ENCODE measurements around the gene SAMD7.

SAMD7 gene

DNA sequence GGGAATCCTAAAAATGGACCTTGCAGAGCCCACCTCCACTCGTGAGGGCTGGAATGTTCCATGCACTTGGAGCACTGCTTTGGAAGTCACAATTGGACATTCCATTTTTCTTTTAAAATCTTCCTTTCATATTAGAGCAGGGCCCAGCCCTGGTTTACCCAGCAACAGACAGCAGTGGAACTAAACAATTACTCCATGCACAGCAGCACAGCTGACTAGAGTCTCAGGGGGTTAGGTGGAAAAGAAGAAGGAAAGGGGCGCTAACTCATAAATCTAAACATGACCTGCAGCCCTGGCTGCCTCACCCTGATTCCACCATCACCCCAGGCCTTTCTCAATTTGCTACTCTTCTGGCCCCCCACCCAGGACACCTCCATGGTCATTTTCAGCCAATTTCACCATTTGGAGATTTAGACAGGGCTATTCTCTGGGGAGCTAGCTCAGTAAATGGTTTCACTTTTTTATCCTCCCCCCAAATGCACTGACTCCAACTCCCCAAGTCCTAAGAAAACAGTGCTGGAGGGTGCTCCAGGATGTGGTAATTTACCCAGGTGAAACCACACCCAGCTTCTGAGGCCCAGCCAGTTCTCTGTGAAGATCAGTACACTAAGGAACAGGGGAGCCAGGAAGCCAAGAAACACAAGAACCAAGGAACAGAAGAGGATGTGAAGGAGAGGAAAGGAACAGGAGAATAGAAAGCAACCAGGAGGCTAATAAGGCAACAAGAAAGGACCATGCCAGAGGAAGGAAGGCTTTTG is 40.1 kb upstream of the SAMD7 start:
- TF ChIP-seq, protein P1, sequence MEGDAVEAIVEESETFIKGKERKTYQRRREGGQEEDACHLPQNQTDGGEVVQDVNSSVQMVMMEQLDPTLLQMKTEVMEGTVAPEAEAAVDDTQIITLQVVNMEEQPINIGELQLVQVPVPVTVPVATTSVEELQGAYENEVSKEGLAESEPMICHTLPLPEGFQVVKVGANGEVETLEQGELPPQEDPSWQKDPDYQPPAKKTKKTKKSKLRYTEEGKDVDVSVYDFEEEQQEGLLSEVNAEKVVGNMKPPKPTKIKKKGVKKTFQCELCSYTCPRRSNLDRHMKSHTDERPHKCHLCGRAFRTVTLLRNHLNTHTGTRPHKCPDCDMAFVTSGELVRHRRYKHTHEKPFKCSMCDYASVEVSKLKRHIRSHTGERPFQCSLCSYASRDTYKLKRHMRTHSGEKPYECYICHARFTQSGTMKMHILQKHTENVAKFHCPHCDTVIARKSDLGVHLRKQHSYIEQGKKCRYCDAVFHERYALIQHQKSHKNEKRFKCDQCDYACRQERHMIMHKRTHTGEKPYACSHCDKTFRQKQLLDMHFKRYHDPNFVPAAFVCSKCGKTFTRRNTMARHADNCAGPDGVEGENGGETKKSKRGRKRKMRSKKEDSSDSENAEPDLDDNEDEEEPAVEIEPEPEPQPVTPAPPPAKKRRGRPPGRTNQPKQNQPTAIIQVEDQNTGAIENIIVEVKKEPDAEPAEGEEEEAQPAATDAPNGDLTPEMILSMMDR (IDR thresholded peaks at IDR 0.05) = no peak
- H3K4me1 ChIP-seq = no peaks in the 10 kb centered on the region
- H3K79me2 ChIP-seq = no peaks in the 10 kb centered on the region
- H3K9ac ChIP-seq = no peak overlapping the region
- H3K4me3 ChIP-seq (ENCODE audit: low read depth, low read length) = no peak overlapping the region
- no peak overlapping the region for H2AFZ ChIP-seq
- H3K27ac ChIP-seq = no peak overlapping the region
- H3K36me3 ChIP-seq (ENCODE audit: control insufficient read depth, insufficient read depth, low read length) = no peaks in the 10 kb centered on the region
- no peak overlapping the region for H3K4me2 ChIP-seq (ENCODE audit: low read length)
- H3K27me3 ChIP-seq (ENCODE audit: control insufficient read depth, insufficient read depth, low read length) = no peaks in the 10 kb centered on the region
- no peaks in the 10 kb centered on the region for H3K9me3 ChIP-seq (ENCODE audit: control insufficient read depth, low read length)

DNA sequence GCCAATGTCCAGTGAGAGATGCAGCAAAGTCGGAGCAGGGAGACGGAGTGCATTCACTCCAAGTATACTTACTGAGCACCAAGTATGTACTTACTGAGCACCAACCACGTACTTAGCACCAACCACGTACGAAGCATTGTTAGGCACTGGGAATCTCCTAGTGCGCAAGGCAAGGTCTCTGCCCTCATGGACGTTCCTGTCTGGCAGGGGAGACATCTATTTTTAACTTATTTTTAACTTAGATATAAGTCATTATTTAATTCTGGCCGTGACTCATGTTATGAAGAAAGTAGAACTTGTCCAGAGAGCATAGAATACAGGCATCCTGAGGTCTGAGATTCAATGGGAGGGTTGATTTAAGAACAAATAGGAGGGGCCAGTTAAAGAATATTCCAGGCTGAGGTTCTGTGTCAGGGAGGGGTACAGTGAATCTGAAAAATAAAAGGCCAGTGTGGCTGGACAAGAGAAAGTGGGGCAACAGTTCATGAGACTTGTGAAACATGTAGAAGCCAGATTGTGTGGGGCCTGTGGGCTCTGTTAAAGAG is 32.3 kb upstream of the SAMD7 start:
- Histone ChIP-seq H3K27ac (no peak overlapping the region), H3K9ac (no peak overlapping the region), H3K9me3 (ENCODE audit: control insufficient read depth, low read length) (no peaks in the 10 kb centered on the region), H3K27me3 (ENCODE audit: control insufficient read depth, insufficient read depth, low read length) (no peaks in the 10 kb centered on the region), H3K79me2 (no peaks in the 10 kb centered on the region), H3K4me2 (ENCODE audit: low read length) (no peak overlapping the region), H2AFZ (no peak overlapping the region), H3K4me1 (no peaks in the 10 kb centered on the region), H3K4me3 (ENCODE audit: low read depth, low read length) (no peak overlapping the region), H3K36me3 (ENCODE audit: control insufficient read depth, insufficient read depth, low read length) (no peaks in the 10 kb centered on the region)
- TF ChIP-seq, protein P1 (IDR thresholded peaks at IDR 0.05) = no peak

DNA sequence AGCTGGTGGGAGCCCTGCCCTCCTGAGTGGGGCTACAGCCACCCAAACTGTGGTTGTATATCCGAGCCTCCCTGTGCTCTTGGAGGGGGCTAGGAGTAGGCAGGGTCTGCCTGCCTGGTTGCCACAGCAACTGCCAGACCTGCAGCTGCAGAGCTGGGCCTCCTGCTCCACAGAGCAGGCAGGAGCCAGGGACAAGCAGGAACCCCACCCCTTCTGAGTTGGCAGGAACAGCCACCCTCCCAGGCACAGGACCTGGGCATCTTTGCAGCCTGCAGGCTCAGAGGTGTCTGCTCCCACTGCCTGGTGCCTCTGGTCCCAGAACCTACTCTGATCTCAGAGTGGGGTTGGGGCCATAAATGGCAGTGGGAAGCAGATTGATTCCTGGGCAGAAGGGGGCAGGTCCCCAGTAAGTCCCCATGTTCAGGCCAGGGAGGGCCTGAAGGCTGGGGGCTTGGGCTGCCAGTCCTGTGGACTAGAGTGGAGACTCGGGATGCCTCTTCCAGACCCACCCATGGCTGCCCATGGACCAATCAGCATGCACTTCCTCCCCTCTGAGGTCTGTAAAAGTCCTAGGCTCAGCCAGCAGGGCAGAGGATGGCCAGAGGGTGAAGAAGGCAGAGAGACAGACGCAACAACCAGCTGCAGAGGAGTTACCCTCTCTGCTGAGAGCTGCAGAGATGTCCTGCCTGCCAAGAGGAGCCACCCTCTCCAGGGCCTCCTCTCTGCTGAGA is 31.4 kb upstream of the SAMD7 start:
- no peaks in the 10 kb centered on the region for H3K4me1 ChIP-seq
- TF ChIP-seq, protein P1 (IDR thresholded peaks at IDR 0.05) = no peak

DNA sequence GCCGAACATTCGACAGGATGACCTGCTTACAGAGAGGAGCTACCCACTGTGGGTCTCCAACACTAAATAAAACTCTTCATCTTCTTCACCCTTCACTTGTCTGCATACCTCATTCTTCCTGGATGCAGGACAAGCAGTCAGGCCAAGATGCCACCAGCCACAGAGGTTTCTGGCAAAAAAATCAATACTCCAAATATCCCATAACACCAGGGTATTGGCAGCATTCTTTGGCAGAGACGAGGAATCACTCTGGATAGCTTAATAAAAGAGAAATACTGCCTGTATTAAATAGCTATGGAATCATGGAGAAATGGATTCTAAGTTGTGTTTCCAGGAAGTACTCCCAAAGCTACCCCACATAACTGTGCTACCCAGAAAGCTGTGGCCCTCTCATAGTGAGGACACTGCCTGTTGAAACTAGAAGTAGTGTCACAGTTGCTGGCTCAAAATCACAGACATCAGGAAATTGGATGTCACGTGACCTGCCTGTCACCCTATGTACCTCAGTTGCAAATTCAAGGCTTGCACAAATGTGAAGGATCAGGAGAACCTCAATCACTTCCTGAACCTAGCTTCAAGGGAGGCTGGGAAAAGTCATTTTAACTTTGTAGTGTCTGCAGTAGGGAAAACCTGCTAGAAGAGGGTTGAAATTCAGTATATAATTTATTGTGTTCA is 30.7 kb upstream of the SAMD7 start:
- TF ChIP-seq, protein P1 (IDR thresholded peaks at IDR 0.05) = no peak
- no peaks in the 10 kb centered on the region for H3K4me1 ChIP-seq
- H3K9ac ChIP-seq = no peak overlapping the region
- H3K4me3 ChIP-seq (ENCODE audit: low read depth, low read length) = no peak overlapping the region
- H3K9me3 ChIP-seq (ENCODE audit: control insufficient read depth, low read length) = no peaks in the 10 kb centered on the region
- no peaks in the 10 kb centered on the region for H3K27me3 ChIP-seq (ENCODE audit: control insufficient read depth, insufficient read depth, low read length)
- H3K27ac ChIP-seq = no peak overlapping the region
- H3K36me3 ChIP-seq (ENCODE audit: control insufficient read depth, insufficient read depth, low read length) = no peaks in the 10 kb centered on the region
- no peak overlapping the region for H2AFZ ChIP-seq
- no peaks in the 10 kb centered on the region for H3K79me2 ChIP-seq
- H3K4me2 ChIP-seq (ENCODE audit: low read length) = no peak overlapping the region

More for the DNA sequence above, 31.4 kb upstream of the SAMD7 start:
- Histone ChIP-seq H3K27me3 (ENCODE audit: control insufficient read depth, insufficient read depth, low read length) (no peaks in the 10 kb centered on the region), H3K4me2 (ENCODE audit: low read length) (no peak overlapping the region), H3K79me2 (no peaks in the 10 kb centered on the region), H3K27ac (no peak overlapping the region), H3K9ac (no peak overlapping the region), H3K4me3 (ENCODE audit: low read depth, low read length) (no peak overlapping the region), H2AFZ (no peak overlapping the region), H3K36me3 (ENCODE audit: control insufficient read depth, insufficient read depth, low read length) (no peaks in the 10 kb centered on the region), H3K9me3 (ENCODE audit: control insufficient read depth, low read length) (no peaks in the 10 kb centered on the region)
